Measurements from ENCODE around the gene RESP18. TPM values are rescaled to one million over a fixed set of nuclear protein-coding genes. Genes with fewer than 3 reads are reported as not detected.
"Not testable (repeated sequence)": the region's sequence is repeated elsewhere in the genome, so short reads cannot be mapped to it uniquely, and the experiment has no call there.

The RESP18 gene
- polyA plus RNA-seq, 2 of the 4 experiments (the other 2 are of a cell fraction): not detected

- Histone ChIP-seq H3K27ac (no peak overlapping the region), H3K4me3 (no peak overlapping the region), H3K9me3 (no peaks in the 10 kb centered on the region), H3K4me2 (no peak overlapping the region), H3K4me1 (no peaks in the 10 kb centered on the region)
- TF ChIP-seq RAD21 (conservative IDR thresholded peaks at IDR 0.05 in 1 of 2, IDR thresholded peaks at IDR 0.05 in 1 of 2): no peak
- FAIRE-seq (no peak), DNase-seq (ENCODE audit: low read depth in 1 of 2, low spot score in 1 of 2) (no peak), ATAC-seq (no peak)
- POLR2A ChIA-PET: no interaction called here
- CTCF ChIA-PET: interaction anchor here (0.6 kb wide), 1 partner anchor 28 kb away, joined by 3 read pairs; no protein-coding TSS in a partner anchor
- 6% methylated on average over 4 of the region's 4 CpGs for WGBS (ENCODE audit: missing lambda C conversion rate)
Measured at GRCh38 chr2:219323434-219323833, 9.1 kb downstream of the RESP18 start.

- ChIA-PET CTCF (interaction anchor here (0.6 to 4.4 kb wide), 13 partner anchors 12 to 417 kb away, joined by 3 to 20 read pairs (median 4); no protein-coding TSS in a partner anchor), POLR2A (no interaction called here)
- H3K4me3 ChIP-seq: no peak overlapping the region
- WGBS (ENCODE audit: missing lambda C conversion rate): 75% methylated on average over 16 of the region's 16 CpGs
- no peaks in the 10 kb centered on the region for H3K9me3 ChIP-seq
- no peak for FAIRE-seq
- DNase-seq (ENCODE audit: low read depth in 1 of 2, low spot score in 1 of 2): no peak
- no peak overlapping the region for H3K27ac ChIP-seq
- TF ChIP-seq ZFP36 (IDR thresholded peaks at IDR 0.05; ENCODE audit: borderline replicate concordance, partially characterized antibody): no peak
- TF ChIP-seq MAFK (IDR thresholded peaks at IDR 0.05; ENCODE audit: partially characterized antibody): peak; percentile 52
- TF ChIP-seq KDM1A (IDR thresholded peaks at IDR 0.05; ENCODE audit: low read depth): no peak
- no peak for ATAC-seq
- H3K4me2 ChIP-seq: no peak overlapping the region
- H3K4me1 ChIP-seq: no peaks in the 10 kb centered on the region
Measured at GRCh38 chr2:219314804-219315468, 17.6 kb downstream of the RESP18 start.

GRCh38 chr2:219312683-219313263 lies 19.8 kb downstream of the RESP18 start:
- peaks cover 12% of the 10 kb centered on the region; the same call in 2 of the 3 replicates for H3K4me1 ChIP-seq
- H3K9me3 ChIP-seq; FAIRE-seq; DNase-seq (ENCODE audit: low read depth in 1 of 2, low spot score in 1 of 2); H3K4me2 ChIP-seq; POLR2A ChIA-PET; H3K27ac ChIP-seq; H3K4me3 ChIP-seq; ATAC-seq: not testable (repeated sequence)
- 80% methylated on average over 33 of the region's 49 CpGs for WGBS (ENCODE audit: missing lambda C conversion rate)
- CTCF ChIA-PET: interaction anchor here (1.7 to 4.4 kb wide), 4 partner anchors 13 to 76 kb away, joined by 3 to 20 read pairs (median 8); no protein-coding TSS in a partner anchor

- no peak for DNase-seq (ENCODE audit: low read depth in 1 of 2, low spot score in 1 of 2)
- CTCF ChIA-PET: interaction anchor here (0.7 to 3.9 kb wide), 5 partner anchors 14 to 221 kb away, joined by 3 to 19 read pairs (median 4); partner anchors contain the start of gene NHEJ1
- no peak for ATAC-seq
- WGBS (ENCODE audit: missing lambda C conversion rate): 52% methylated on average over 15 of the region's 37 CpGs
- peak within 1 kb of the TSS in 1 of 2 experiments; percentile 38; a peak in 3 of 6 replicates for H3K27ac ChIP-seq
- TF ChIP-seq FOSL2 (IDR thresholded peaks at IDR 0.05): no peak
- TF ChIP-seq FOSL2 (CRISPR knock-in tag; IDR thresholded peaks at IDR 0.05): no peak
- H3K4me3 ChIP-seq: peak within 1 kb of the TSS; percentile 36
- H3K4me1 ChIP-seq: peaks cover 13% of the 10 kb centered on the region; the same call in 2 of the 3 replicates
- peak within 1 kb of the TSS; percentile 91 for H3K4me2 ChIP-seq
- no peaks in the 10 kb centered on the region for H3K9me3 ChIP-seq
- POLR2A ChIA-PET: no interaction called here
- no peak for FAIRE-seq
Measured at GRCh38 chr2:219309278-219309677, 23.3 kb downstream of the RESP18 start, which contains the start of gene PTPRN. TSS of gene PTPRN (minus strand) at chr2:219309401. CDS start at chr2:219309332, 69 bp downstream.

GRCh38 chr2:219308142-219309101 lies 24.1 kb downstream of the RESP18 start:
- H3K4me3 ChIP-seq: peak overlapping the region; percentile 36
- peak overlapping the region in 1 of 2 experiments; percentile 38; a peak in 3 of 6 replicates for H3K27ac ChIP-seq
- ChIA-PET CTCF (interaction anchor here (0.6 to 3.9 kb wide), 5 partner anchors 10 to 221 kb away, joined by 3 to 19 read pairs (median 4); no protein-coding TSS in a partner anchor), POLR2A (interaction anchor here (0.6 to 1.0 kb wide), 2 partner anchors 22 to 91 kb away, joined by 3 read pairs; no protein-coding TSS in a partner anchor)
- ATAC-seq (peak; percentile 94 to 95), DNase-seq (ENCODE audit: low read depth in 1 of 2, low spot score in 1 of 2) (peak; percentile 68 to 70), FAIRE-seq (no peak)
- H3K4me2 ChIP-seq: peak overlapping the region; percentile 91
- 3% methylated on average over 18 of the region's 45 CpGs for WGBS (ENCODE audit: missing lambda C conversion rate)
- H3K9me3 ChIP-seq: no peaks in the 10 kb centered on the region
- peaks cover 13% of the 10 kb centered on the region; the same call in 2 of the 3 replicates for H3K4me1 ChIP-seq
- TF ChIP-seq RCOR1 (IDR thresholded peaks at IDR 0.05; ENCODE audit: low read depth, low read length) (no peak), REST (IDR thresholded peaks at IDR 0.05) (peak; percentile 97), HOXB5 (CRISPR knock-in tag; IDR thresholded peaks at IDR 0.05) (peak; percentile 48; the same call in 1 of the 2 replicates), HDAC2 (IDR thresholded peaks at IDR 0.05) (no peak), GATA3 (IDR thresholded peaks at IDR 0.05; ENCODE audit: borderline replicate concordance) (no peak), KDM1A (IDR thresholded peaks at IDR 0.05; ENCODE audit: low read depth) (no peak), EHMT2 (IDR thresholded peaks at IDR 0.05; ENCODE audit: low read depth) (peak; percentile 85), ZNF302 (CRISPR knock-in tag; IDR thresholded peaks at IDR 0.05) (no peak), HOXB13 (CRISPR knock-in tag; IDR thresholded peaks at IDR 0.05; ENCODE audit: low read depth) (no peak), HES2 (IDR thresholded peaks at IDR 0.05) (no peak), PBX3 (IDR thresholded peaks at IDR 0.05) (no peak), FOSL2 (IDR thresholded peaks at IDR 0.05) (peak; percentile 60; the same call in 1 of the 2 replicates), FOSL2 (CRISPR knock-in tag; IDR thresholded peaks at IDR 0.05) (peak; percentile 38; the same call in 1 of the 2 replicates)

All from A549 (cell line).